Daoy (cell line): ENCODE measurements around the gene INO80C. TPM values are rescaled to one million over a fixed set of nuclear protein-coding genes. Genes with fewer than 3 reads are reported as not detected.
A peak's percentile ranks its signal among the peaks of the same experiment; 100 is the strongest.
"Not testable (repeated sequence)": the region's sequence is repeated elsewhere in the genome, so short reads cannot be mapped to it uniquely, and the experiment has no call there.

Experiments
- DNase-seq: peaks from one replicate; pipeline ENCODE4 v3.0.0-alpha.2; 2015; ENCODE audit warnings: low read depth
- total RNA-seq: library from RNA; depleted of rRNA; stranded (reverse); fragments of >200 nt; shearing (Covaris generic); gene quantifications from 2 replicates; pipeline ENCODE4 v1.2.3, GENCODE V29; 2014

INO80C gene
- total RNA-seq, 1 experiment from 2014 or later, result 3.9 TPM

GRCh38 chr18:35489281-35489680, 8.5 kb downstream of the INO80C start:
- not testable (repeated sequence) for DNase-seq

DNA sequence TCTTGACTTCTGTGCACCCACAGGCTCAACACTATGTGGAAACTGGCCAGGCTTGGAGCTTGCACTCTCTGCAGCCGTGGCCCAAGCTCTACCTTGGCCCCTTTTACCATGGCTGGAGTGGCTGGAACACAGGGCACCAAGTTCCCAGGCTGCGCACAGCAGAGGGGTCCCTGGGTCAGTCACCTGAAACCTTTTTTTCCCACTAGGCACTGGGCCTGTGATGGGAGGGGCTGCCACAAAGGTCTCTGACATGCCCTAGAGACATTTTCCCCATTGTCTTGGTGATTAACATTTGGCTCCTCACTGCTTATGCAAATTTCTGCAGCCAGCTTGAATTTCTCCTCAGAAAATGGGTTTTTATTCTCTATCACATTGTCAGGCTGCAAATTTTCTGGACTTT, 9.4 kb downstream of the INO80C start:
- DNase-seq, result not testable (repeated sequence)

DNA sequence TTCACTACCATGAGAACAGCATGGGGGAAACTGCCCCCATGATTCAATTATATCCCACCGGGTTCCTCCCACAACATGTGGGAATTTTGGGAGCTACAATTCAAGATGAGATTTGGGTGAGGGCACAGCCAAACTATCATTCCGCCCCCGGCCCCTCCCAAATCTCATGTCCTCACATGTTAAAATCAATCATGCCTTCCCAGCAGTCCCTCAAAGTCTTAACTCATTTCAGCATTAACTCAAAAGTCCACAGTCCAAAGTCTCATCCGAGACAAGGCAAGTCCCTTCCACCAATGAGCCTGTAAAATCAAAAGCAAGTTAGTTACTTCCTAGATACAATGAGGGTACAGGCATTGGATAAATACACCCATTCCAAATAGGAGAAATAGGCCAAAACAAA, 10.2 kb downstream of the INO80C start:
- not testable (repeated sequence) for DNase-seq

- DNase-seq, result no peak
These were observed 11.9 kb downstream of the INO80C start for GRCh38 chr18:35485852-35486251.

DNA sequence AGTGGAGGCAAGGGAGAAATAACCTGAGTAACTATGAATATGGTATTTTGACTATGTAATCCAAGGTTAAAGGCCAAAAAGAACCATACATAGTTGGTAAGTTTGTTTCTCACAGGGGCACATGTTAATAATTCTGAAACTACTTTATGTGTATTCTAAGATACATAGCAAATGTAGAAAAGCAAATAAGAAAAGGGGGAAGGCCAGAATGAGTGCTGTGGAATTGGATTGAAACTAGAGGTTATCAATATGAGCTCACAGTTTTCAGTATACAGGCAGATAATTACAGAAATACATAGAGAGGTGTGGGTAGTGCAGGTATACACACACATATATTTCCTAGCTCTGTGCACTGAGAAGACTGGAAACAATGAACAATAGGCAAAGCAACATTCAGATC, 13.7 kb downstream of the INO80C start:
- DNase-seq, result no peak

DNA sequence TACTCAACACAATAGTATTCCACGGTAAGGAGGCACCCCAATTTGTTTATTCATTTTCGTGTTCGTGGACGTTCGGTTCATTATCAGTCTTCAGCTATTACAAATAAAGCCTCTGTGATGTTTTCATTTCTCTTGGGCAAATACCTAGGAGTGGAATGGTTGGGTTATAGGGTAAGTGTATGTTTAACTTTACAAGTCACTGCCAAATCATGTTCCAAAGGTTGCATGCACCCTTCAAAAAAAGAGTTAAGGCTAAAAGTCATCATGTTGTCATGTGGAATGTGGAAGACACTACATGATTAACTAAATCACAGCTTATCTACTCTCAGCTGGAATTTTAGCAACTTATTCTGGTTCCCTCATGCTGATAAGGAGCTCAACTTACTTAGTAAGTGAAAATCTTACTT, 15.8 kb downstream of the INO80C start:
- DNase-seq, result no peak

DNA sequence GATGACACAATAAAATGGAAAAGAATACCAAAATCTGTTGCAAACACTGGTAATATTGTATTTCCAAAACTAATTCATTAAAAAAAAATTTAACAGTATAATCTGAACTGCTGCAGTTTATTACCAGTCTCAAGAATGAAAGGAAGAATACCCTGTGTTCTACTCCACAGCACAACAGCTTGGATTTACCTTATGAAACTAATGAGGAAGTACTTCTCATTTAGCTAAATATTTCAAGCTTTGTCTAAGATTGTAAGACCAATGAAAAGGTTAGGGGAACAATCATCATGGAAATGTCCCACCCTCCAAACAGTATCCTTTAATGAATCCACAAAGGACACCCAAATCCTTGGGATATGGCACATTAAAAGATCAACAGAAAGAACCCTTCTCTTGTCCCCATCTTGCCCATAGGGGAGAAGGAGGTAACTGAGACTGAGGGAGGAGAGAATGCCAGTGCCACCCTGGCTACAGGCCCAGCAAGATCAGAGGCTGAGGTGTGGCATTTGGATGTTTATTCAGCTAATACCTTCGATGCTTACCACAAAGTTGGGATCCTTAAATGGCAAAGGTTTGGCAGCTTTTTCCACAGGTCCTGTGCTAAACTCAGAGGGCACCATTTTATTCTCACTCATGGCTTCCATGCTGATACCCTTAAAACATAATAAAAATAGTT, 17.7 kb downstream of the INO80C start:
- no peak for DNase-seq

DNA sequence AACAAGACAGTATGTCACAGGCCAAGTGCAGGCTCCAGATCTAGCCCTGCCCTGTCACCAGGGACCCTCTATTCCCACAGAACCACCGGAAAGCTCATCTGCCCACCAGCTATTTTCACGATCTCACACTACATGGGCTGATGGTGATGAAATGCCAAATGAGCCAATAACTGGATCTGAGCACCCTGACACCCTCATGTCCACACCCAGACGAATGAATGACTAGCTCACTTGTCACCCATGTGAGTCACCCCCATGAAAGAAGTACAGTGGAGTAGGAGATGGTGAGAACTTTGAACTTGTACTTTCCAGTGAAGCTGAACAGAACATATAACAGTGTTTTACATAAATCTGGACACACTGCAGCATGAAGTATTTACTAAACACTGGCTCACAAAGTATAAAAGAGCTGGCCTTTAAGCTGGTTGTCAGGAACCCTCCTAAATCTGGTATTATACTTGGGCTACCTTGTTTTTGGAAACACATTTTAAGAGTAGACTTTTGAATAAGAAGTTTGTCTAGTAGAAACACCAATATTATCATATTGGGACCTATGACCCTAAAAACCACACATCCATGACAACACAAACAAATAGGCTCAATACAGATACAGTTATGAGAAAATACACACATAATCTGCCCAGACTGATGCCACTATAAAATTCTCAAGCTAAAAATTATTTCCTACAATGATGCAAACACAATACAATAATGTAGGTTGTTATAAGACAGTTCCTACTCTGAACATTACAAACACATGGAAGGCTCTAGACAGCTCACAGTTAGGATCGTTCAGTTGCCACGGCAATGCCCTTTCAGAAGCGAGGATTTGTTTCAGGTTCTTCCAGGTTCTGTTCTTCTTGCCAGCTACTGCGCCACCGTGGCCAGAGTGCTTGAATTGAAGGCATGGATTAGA, 19.0 kb downstream of the INO80C start:
- peak; percentile 87 for DNase-seq

DNA sequence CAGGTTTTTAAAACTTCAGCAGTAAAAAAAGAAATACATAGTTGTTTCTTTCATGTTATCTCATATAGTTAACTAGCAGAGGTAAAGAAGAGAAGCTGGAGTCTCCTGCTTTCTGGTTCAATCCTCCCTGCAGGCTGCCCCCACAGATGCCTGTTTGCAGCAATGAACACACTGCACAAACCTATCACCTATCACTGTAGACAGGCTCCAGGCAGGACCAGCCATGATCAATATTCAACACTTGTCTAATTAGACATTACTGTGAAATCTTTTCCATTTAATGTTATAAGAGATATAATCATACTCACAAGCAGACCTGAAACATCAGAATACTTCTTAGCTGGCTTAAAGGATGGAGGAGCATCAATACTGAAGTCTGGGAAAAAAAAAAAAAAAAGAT, 19.8 kb downstream of the INO80C start:
- DNase-seq, result no peak

GRCh38 chr18:35477497-35477896, 20.3 kb downstream of the INO80C start:
- DNase-seq, result no peak

GRCh38 chr18:35474884-35475283, 22.9 kb downstream of the INO80C start:
- no peak for DNase-seq

DNA sequence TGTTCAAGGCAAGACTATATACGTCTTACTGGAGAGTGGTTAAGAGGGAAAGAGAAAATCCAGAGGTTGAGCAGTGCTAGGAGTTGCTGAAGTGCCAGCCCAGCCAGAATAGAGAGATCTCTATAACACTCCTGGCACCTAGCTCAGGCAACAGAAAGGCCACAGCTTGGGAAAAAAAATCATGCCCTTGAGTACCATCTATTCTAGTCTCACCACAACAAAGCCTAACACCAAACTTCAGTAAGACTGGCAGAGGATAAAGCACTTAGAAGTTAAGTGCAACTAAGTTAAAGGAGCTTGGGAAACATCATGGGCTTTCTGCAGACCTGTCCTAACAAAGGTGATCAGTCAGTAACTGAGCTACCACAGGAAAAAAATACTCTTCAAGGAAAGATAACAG, 24.2 kb downstream of the INO80C start:
- DNase-seq, result no peak

GRCh38 chr18:35470435-35470834, 27.3 kb downstream of the INO80C start:
- no peak for DNase-seq

DNA sequence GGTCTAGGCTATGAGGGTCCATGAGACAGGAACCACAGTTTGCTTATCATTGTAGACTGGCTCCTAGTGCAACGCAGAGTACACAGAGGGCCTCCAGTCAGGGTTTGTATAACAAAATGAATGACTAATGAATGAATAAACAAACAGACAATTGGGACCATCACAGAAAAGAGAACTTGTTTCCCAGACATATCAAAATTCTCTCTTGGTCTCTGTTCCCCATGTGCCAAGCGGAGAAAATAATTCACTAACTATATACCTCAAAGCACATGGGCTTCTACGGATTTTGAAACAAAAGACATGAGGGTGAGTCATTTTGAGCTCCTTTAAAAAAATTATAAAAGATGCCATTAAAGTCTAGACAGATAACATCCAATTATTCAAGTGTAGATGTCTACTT, 28.0 kb downstream of the INO80C start:
- DNase-seq, result no peak

DNA sequence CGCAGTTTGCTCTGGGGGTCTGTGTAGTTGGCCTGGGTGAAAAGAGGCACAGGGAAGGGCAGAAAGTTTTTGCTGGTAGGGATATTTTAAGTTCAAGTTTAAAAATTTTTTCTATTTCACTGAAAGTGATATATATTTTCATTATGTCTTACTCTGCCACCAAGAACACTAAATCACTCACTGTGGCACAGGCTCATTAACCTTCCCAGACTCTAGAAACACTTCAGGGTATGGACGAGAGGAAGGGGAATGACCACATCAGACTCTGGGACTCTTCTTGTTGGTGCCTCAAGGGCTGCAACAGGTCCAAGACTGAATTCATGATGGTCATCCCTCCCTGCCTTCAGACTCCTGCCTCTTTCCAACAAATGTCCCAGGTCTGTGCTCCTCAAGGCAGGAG, 29.0 kb downstream of the INO80C start:
- no peak for DNase-seq

DNA sequence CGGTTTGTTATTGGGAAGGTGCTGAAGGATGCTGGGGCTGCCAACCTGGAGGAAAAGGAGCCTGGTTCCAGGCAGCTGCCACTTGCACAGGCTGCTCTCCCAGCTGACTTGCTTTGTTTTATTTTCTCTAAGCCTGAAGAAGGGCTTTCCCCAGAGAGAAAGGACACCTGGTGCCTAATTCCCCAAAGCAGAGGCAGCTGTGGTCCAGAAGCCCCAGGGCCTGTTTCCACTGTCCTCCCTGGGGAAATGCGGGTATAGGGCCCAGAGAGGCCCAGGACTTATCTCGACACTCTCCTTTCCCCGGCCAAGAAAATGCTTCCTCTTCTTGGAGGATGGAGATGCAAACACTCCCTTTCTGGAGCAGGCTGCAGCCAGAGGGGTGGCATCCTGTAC, 30.1 kb downstream of the INO80C start:
- DNase-seq, result no peak

DNA sequence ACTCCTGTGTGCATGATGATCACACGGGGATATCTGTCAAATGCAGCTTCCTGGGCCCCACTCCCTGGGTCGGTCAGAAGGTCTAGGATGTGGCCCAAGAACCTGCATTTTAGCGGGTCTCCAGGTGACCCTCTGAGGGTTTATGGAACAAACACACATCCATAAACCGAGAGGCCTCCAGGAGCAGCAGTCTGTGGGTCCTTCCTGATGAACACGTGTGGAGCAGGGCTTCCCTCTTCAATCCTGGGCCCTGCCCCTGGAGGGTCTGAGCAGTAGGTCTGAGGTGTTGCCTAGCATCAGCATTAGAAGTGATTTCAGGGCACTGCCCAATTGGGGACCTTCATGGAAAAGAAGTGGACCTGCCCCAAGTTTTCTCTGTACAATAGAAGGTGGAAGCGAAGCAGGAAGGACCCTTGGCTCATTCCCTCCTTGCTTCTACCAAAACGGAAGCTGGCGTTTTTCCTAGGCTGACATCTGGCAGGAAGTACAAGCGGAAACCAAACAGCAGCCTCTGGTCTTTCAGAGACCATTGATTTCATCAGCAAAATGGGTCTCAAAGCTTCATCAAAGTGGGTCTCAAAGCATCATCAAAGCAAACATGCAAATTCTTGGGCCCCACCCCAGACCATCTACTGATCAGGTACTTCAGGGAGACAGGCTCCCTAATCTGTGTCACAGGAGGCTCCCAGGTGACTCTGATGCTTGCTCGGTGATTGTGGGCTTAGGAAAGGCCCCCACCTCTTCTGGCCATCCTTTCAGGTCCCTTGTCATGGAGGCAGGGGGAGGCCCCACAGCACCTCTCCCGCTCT, 30.7 kb downstream of the INO80C start:
- no peak for DNase-seq

GRCh38 chr18:35466334-35466733, 31.4 kb downstream of the INO80C start:
- no peak for DNase-seq

GRCh38 chr18:35465329-35465728, 32.4 kb downstream of the INO80C start:
- no peak for DNase-seq

GRCh38 chr18:35464831-35465279, 32.9 kb downstream of the INO80C start:
- DNase-seq, result no peak

DNA sequence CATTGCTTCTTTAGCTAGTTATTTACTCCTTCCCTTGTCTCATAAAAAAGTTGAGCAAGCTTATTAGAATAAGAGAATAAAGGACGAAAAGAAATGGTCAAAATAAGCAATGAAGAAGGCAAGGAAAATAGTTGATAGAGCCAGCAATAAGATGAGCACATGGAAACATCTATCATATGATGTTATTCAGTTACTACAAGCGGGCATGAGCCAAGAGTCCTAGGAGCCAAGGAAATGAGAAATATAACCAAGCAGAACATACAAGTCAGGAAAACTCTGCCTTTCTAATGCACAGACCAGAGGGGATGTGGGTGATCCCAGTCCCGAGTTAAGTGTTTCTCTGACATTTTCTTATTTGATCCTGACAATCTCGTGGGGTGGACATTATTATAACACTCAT, 33.9 kb downstream of the INO80C start:
- no peak for DNase-seq

GRCh38 chr18:35463050-35463449, 34.7 kb downstream of the INO80C start:
- peak; percentile 75 for DNase-seq
